HG02840 (cell line): Measurements from ENCODE around the gene ST6GALNAC4.

Experiments
- ATAC-seq: cut with Tn5 transposase; IDR thresholded peaks from one replicate; pipeline ENCODE4 v1.9.1; 2021; ENCODE audit warnings: mild to moderate bottlenecking, moderate library complexity, moderate number of reproducible peaks; ENCODE audit not compliant: unreplicated experiment, low FRiP score

ST6GALNAC4 gene

DNA sequence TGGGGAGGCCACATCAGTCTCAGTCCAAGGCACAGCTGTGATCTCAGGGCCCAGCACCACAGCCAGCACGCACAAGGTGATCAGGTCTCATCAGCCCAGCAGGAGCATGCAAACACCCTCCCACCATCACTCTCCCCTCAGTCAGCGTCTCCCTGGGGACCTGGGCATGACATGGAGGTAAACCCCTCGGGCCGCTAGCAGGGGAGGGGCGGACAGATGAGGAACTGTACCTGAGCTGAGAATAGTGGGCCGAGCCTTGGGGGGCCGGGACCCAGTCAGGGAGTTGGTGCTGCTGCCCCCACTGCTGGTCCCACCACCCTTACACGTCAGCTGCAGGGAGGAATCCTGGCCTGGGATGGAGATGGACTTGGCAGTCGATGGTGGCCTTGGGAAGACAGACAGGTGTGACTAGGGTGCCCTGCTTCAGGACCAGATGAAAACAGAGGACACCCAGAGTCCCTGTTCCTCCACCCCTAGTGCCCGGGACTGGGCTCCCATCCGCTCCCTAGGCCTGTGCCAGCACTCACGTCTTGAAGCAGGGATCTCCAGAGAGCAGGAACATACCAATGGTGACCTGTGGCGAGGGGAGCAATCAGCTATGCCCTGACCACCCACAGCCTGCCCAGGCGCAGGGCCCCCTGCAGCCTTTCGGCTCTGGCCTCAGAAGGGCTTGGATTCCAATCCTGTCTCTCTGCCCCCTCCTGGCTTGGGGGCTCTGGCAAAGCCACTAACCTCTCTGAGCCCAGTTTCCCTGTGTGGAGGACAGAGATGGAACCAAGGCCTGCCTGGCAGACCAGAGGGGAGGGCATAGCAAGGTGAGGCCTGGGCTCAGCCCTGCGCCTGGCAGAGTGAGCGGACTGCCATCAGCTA, 31.2 kb upstream of the ST6GALNAC4 start:
- no peak for ATAC-seq

DNA sequence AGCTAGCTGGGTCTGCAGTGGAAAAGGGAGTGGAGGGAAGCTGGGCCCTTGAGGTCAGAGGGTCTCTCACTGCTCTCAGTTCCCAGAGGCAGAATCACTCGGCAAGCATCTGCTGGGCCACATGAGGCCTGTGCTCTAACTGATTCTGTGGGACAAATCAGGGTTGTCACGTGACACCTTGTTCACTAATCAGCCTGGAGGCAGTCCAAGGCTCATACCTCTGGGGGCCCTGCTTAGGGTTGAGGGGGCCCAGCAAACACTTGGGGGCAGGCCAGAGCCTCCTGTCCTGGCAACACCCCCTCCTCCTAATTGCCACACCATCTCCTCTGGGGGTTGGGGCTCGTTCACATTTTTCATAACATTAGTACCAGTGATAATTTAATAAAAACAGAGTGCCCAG, 29.9 kb upstream of the ST6GALNAC4 start:
- ATAC-seq, result no peak

DNA sequence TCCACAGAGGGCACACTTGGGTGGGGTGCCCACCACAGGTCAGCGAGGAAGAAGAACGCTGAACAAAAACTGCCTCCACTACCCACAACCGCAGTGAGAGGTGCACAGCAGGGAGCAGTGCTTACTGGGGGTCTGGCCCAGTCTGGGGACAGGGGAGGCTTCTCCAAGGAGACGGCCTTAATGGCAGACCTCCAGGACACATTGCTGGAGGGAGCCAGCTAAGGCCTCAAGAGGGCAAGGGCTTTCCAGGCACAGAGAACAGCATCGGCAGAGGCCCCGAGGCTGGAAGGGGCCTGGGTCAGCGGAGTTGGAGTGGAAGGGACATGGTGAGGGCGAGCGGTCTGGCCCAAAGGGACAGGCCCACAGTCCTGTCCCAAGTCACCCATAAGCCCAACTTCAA, 29.1 kb upstream of the ST6GALNAC4 start:
- no peak for ATAC-seq

DNA sequence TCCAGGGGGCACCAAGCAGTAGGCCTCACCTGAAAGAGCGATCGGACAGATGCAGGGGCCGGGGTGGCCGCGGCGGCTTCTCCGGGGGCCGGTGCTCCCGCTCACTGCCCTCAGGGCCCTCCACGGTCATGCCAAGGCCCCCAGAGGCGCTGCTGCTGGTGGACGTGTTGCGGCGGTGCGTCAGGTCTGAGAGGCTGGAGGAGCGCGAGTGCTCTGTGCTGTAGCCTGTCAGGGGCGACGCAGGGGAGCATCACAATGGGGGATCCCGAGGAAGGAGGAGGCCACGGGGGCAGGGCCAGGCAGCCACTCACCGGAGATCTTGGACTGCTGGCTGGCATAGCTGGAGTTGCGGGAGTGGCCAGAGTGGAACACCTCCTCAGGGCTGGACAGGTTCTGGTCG, 28.5 kb upstream of the ST6GALNAC4 start:
- ATAC-seq, result no peak

DNA sequence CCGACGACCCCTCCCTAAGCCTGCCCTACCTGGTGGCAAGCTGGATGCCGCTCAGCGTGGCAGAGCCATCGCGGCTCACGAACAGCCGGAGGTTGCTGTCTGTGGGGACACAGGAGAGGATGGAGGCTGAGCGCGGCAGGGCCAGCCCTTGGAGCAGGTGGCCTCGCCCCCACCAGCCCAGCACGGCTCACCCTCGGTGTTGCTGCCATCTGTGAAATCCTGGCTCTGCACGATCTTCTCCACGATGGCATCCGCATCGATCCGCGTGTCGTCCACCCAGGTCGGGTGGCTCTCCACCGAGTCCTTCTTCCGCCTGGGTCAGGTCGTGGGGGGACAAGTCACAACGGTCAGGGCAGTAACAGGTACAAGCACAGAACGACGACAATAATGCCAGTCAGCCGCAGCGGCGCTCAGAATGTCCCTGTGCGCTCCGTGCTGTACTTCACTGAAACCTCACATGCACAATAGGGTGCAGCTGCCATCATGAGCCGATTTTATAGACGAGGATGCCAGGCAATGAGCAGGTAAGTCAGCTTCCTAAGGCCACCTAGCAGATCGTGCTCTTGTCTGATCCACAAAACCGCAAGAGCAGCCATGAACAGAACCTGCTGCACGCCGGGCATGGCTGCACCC, 27.9 kb upstream of the ST6GALNAC4 start:
- no peak for ATAC-seq

DNA sequence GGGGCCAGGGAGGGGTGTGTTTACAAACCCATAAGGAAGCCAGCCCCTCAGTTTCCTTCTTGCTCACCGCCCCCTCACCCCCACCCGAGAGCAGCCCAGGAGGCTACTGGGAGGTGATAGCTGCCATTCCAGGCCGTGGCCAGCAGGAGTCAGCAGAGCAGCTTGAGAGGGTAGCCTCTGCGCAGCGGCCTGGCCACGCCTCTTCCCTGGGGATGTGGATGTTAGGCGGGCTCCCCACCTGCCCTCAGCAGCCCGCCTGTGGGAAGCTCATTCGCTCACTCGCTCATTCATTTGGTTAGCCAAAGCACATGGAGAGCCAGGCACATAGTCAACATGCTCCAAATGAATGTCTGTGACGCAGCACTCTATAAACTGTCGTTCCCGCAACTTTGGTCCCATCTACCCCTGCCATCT, 26.9 kb upstream of the ST6GALNAC4 start:
- ATAC-seq, result no peak

DNA sequence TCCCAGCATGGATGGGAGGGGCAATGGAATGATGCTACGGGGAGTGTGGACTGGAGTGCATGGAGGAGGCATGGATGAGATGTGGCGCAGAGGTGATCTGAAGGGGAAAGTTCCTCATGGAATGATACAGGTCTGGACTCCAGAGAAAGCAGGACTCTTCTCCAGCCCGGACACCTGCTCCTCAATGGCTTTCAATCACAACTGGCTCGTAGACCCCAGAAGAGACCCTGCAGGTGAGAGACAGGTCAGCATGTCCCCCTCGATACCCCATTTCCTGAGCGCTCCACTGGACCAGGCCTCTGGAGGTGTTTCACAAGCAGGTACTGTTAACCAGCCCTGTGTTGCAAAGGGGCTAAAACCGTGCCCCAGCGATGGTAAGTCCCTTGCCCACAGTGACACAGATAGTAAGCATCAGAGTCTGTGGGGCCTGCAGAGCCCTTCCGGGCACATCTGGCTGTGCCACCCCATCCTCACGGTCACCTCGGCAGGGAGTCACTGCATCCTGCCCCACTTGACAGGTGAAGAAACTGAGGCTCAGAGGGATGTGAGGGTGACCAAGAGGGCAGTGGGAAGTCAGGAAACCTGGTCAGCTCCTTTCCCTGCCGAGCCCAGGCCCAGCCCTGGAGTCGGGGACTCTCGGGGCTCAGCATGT, 26.3 kb upstream of the ST6GALNAC4 start:
- no peak for ATAC-seq

DNA sequence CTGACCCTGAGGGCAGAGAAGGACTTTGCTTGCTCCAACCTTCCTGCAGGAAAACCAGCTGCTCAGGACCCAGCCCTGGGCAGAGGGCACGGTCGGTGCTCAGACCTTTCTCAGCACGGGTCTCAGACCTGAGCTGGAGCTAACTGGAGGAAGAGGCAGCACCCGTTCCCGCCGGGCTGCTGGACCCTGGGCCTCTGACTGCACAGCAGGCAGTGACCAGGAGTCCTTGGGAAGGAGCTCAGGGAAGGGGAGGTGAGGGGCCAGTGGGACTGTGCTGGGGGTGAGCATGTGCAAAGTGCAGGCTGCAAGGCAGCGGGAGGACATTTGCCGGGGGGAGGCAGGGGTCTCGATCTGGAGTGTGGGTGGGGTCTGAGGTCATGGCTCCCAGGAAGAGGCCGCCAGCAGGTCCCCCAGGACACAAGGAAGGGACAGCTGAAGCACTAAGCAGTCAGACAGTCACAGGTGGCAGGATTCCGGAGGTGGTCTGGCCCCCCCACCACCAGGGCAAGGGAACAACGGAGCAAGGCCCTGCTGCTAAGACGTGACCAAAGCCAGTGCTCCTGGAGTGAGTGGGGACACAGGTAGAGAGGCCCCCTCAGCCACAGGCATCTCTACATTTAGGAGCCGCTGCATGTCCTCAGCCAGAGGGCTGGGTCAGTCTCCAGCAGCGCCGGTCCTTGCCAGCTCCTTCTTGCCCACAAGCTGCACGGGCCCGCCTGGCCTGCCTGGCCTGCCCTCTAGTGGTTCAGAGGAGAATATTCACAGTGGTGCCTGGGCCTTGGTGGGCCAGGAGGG, 25.6 kb upstream of the ST6GALNAC4 start:
- ATAC-seq, result no peak

DNA sequence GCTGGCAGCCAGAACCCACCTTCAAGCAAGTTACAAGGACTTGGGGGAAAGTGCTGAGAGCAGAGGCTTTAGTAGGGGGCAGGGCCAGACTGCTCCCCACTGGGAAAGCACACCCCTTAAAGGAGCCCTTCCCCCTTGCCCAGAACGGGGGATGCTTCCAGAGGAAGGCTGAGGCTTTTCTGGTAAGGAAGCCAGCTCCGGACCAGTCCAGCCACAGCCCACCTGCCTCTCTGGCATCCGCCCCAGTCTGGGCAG, 25.0 kb upstream of the ST6GALNAC4 start:
- no peak for ATAC-seq

DNA sequence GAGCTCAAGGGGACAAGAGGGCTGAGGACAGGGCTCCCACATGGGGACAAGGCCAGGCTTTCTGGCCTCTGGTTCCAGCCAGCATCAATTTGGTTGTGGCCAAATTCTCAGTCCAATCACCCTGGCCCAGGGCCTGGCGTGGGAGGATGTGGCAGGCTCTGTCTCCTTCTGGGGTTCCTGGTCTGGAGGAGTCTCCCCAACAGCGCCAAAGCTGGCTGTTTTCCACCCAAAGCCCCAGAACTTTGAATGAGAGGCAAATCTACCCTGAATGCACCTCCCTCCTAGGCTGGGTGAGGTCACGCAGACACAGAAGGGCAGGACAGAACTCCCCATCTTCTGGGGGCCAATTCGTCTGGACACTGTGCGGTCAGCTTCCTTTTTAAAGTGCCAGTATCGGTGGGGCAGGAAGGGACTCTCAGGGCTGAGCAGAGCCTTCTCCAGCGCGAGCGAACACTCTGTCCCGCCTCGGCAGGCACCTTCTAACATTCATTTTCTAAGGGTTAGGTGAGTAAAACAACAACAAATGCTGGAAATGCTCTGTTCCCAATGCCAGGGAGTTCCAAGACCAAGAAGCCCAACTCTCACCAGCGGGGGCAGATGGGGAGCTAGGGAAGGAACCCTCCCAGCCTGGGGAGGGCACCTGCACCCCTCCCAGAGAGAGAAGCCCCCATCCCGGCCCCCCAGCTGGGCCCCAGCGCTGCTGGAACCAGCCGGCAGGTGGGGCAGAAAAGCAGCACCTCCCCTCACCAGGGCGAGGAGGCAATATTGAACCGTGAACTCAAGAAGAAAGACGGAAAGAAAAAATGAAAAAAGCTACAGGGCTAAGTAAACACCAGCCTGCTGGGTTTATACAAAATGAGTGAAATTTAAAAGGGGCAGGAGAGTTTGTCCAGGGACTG, 24.5 kb upstream of the ST6GALNAC4 start:
- no peak for ATAC-seq

DNA sequence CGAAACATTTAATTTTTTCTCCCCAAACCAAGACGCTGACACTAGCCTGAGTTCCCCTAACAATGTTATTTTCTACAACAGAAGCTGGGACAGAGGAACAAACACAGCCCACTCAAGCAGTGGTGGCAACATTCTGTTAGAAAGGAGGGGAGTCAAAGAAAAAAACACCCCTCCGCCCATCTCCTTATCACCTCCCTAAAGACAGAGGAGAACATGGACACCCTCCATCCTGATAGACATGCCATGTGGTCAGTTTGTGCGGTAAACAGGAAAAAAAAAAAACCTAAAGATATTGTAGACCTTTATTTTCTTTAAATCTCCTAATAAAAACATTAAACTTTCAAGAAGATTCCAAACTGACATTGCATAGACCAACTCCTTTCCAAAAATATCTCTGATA, 23.8 kb upstream of the ST6GALNAC4 start:
- no peak for ATAC-seq

DNA sequence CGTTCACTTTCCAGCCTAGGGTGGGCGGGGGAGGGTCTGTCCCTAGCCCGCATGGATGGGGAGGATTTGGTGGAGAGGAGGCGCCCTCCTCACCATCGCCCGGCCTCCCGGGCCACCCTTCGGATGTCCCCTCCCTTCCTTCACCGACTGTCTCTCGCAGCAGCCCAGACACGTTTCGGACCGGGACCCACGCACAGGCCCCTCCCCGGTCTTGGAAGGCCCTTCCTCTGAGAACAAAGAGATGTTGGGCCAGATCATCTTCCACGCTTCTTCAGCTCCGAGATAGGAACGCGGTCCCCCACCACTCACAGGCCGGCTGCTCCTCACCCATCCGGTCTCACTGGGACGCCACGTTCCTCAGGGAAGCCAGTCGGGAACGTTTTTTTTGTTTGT, 21.5 kb upstream of the ST6GALNAC4 start:
- ATAC-seq, result no peak

DNA sequence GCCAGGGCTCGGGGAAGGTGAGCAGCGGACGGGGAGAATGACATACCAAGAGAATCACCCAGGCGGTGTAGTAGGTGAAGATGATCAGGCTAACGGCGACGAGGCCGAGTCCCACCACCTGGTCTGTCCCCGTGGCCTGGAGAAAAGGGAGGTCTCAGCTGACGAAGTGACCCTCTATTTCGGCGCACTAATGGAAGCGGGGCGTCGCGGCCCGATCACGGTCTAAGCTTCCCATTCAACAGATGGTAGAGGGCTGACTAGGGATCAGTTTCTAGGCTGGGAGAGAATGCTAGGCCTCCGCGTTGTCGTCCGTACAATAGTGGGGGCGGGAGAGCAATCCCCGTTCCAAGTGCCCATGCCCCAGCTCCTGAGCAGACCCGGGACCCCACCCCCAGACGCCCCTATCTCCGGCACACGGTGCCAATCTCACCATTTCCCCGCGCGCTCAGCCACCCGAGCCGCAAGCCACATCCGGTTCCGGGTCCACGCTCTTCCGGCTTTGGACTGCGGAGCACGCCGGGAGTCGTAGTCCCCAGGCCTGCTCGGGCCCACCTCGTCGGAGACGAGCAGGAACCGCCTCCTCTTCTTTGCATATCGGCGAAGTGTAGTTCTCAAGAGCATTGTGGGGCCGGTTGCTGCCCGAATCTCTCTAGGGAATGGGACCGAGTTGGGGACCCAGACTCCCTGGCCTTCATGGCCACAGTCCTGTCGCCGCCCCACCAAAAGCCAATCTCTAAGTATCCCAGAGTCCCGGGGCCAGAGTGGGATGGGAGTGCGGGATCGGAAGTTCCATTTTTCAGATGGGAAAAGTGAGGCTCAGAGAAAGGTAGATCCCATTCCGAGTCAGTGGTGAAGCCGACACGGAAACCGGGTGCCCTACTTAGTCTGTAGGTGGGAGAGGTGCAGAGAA, 20.8 kb upstream of the ST6GALNAC4 start, which contains the start of gene DPM2:
TSS of gene DPM2 (minus strand) at position 467 of the 910 bp plus-strand sequence. CDS start at position 433, 34 bp downstream.
- ATAC-seq, result peak; percentile 78

DNA sequence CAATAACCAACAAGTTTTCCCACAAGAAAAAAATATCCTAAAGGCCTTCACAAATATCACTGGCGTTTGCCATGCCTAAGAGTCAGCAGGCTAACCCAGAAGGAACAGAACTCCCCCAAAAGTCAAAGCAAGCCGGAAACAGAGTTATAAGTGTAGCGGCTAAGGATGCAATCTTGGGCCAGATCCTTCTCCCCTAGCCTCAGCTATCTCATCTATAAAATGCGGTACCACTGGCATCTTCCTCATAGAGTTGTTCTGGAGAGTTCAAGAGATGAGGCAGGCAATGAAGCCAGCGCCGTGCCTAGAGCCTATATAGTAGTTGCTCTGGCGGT, 20.2 kb upstream of the ST6GALNAC4 start:
- ATAC-seq, result no peak

DNA sequence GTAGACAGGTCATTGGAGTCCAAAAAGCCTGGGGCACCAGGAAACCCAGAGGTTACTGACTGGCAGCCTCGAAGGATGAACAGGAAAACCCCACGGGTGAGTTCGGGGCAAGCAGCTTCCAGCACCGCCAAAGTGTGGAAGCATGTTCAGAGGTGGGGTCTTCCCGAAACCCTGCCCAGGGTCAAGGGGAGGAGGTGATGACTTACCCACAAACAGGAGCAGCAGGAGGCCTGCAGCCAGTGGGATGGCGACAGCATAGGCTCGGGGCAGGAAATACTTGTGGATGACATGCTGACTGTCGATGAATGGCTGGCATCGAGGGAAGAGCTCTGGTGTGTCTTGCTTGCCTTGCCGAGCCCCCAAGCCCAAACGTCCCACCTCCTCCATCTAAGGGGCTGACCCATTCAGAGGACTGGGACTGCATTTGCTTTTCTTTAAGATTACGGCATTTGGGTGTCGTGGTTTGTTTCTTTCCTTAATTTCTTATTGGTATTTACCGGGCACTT, 19.6 kb upstream of the ST6GALNAC4 start:
- ATAC-seq, result no peak

DNA sequence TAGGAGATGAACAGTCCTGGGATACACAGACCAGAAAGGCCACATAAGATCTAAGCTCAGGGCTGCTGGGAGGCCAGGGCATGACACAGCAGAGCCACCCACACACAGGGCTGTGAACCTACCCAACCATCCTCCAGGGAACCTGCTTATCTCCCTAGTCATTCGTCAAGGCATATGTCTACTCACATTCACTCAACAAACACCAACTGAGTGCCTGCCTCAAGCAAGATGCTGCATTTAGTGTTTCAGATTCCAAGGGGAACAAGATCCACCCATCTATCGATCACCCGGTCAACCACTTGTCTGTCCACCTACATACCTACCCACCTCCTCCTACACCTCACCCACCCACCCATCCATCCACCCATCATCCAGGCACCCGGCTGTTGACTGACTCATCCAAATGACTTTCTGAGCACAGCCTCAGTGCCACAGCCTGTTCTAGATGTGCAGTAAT, 19.0 kb upstream of the ST6GALNAC4 start:
- ATAC-seq, result no peak

DNA sequence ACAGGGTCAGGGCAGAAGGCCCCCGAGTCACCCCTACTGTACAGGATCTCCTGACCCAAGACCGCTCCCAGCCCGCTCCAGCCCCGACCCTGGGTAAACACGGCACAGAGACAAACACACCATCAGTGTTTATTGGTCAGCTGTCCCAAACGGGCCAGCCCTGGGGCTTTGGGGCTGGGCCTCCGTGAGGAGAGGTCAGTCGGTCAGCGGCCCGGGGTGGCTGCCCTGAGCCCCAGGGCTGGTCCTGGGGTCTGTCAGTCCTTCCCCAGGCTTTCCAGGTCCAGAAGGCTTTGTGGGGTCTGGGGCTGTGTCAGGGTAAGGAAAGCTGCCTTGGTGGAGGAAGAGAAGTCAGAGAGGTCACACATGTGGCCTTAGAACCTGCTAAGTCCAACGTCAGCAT, 18.1 kb upstream of the ST6GALNAC4 start:
- no peak for ATAC-seq

DNA sequence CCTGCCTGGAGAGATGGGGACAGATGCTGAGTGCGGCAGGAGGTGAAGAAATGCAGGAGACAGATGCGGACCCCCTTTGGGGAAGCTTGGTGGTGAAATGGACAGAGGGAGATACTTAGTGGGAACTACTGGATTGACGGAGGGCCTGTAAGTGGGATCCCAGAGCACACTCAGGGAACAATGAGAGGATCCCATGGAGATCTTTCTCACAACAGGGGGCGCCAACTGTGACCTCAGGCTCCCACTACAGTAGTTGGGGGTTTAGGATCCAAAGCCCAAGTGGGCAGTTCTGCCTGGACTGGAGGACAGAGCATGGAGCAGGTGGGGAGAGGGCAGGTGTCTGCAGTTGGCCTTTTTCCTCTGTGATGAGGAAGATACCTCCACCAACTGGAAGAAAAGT, 17.4 kb upstream of the ST6GALNAC4 start:
- no peak for ATAC-seq
